RPMI7951 (cell line): ENCODE measurements around the gene IDH3G. TPM values are rescaled to one million over a fixed set of nuclear protein-coding genes. Genes with fewer than 3 reads are reported as not detected.
"Not testable (repeated sequence)": the region's sequence is repeated elsewhere in the genome, so short reads cannot be mapped to it uniquely, and the experiment has no call there.

Source experiments
- DNase-seq: peaks from one replicate; pipeline ENCODE4 v3.0.0-alpha.2; 2012; ENCODE audit warnings: low read depth
- total RNA-seq: library from RNA; depleted of rRNA; stranded (reverse); fragments of >200 nt; shearing (Covaris generic); gene quantifications from 2 replicates; pipeline ENCODE4 v1.2.3, GENCODE V29; 2014

The IDH3G gene
- total RNA-seq, 1 experiment from 2014 or later, result 69.4 TPM

DNA sequence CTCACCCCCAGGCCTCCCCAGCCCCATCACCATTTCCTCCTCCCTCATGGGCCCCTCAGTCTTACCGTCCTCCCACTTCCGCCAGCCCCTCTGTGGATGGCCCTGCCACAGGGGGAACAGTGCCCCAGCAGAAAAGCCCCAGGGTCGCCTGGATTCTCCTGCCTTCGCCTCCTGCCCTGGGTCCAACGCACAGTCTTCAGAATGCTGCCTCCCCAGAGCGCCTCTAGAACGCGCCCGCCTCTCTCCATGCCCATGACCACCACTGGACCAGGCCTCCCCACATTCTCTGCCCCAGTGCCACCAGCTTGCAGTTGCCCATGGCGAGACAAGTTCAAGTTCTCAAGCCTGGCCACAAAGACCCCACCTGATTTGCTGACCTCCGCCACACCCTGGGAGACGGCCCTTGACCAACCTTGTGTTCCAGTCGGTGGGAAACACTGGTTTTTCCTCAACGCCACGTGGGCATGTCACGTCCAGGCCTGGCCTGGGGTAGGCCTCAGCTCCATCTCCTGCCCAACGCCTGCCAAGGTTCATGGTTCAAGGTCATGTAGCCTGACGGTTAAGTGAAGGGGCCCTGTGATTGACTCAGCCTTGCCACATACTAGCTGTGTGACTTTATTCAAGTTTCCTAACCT lies 30.8 kb downstream of the IDH3G start:
- DNase-seq, result no peak

DNA sequence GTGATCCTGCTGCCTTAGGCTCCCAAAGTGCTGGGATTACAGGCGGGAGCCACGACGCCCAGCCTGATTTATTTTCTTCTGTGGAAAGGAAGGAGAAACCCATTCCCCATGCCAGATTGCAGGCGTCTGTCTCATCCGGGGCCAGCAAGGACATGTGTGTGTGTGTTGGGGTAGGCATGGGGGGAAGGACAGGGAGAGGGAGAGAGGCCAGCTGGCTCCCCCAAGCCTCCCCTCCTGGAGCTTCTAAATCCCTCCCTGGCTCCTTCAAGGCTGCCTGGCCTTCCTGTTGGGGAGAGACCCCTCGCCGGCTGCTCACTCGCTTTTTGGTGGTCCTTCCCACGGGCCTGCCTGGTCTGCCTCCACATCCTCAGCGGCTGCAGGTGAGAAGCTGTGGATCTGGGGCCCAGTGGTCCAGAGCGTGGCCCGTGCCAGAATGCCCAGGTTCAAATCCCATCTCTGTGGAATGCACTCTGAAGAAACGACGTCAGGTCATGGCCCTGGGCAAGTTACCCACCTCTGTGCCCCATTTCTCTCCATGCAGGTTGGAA lies 31.5 kb downstream of the IDH3G start:
- no peak for DNase-seq

DNA sequence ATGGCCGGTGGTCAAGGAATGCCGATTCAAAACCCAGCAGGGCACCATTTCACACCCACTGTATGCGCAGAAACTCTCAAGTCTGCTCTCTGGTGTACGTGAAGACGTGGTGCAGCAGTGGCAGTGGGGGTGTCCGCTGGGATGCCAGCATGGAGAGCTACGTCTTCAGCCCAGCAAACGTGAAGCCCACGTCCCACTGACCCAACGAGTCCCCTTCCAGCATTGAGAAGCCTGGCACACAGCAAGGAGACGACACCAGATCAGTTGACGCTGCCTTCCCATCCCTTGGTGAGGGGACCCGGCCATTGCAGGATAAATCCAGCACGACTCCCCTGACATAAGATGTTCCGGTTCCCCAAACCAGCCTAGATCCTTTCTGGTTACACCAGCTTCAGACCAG lies 32.3 kb downstream of the IDH3G start:
- DNase-seq, result no peak

DNA sequence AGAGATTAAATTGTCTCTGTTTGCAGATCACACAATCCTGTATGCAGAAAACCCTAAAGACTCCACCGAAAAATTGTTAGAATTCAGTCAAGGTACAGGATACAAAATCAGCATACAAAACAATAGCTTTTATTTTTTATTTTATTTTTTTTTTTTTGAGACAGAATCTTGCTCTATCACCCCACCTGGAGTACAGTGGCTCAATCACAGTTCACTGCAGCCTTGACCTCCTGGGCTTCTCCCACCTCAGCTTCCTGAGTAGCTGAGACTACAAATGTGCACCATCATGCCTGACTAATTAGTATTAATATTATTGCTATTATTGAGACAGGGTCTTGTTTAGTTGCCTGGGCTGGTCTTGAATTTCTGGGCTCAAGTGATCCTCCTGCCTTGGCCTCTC lies 39.0 kb downstream of the IDH3G start:
- no peak for DNase-seq

DNA sequence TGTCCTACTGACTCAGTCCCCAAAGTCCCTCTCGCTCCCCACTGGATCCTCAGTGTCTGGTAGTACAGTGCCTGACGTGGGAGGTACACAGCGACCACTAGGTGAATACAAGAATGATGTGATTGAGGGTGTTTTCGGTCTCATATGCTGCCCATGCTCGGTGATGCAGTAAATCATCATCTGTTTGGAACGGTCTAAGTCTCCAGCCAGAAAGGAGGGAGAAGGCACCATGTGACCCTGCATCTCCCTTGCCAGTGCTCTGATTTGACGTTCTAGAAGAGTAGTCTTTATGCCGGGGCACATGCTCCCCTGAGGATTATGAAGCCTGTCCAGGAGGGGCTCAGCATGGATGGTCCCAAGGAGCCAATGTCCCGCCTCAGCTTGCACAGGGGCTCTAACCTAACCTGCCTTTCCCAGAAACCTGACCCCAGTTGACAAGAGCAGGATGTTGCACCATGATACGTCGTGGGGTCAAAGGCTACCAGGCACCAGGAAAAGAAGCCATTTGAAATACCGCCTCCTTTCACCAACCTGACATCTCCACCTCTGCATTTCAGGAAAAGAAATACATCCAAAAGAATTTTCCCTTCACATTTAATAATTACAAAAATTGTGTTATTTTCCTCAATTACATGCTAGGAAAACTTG lies 43.9 kb downstream of the IDH3G start:
- no peak for DNase-seq

DNA sequence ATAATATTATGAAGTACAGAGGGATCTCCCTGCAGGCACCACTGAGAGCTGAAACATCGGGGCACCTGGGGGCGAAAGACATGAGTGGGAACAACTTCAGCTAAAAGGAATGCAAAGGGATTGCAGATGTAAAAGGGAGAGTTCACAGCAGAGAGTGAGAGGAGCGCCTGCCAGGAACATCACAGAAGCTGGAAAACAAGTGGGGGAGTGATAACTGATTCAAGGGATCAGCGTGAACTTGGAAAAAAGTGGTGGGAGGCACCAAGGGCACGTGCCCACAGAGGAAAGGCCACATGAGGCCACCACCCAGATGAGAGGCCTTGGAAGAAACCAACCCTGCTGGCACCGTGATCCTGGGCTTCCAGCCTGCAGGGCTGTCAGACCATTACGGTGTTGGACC lies 45.2 kb downstream of the IDH3G start:
- not testable (repeated sequence) for DNase-seq

DNA sequence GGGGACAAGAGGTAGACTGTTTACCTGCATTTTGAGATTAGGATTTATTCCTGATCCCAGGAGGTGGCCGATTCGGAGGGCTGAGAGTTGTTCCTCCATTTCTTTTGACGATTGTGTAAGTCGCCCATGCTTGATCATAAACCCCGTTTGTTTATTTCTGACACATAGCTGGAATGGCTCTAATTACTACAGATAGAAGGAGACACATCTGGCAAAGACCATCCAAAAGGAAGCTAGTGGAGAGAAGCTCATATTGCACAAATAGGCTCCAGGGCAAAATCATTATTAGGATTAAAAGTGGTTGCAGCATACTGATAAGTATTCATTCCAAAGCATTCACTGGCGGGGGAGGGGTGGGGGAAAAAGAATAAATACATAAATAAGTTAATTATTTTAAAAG lies 47.2 kb downstream of the IDH3G start:
- DNase-seq, result not testable (repeated sequence)

DNA sequence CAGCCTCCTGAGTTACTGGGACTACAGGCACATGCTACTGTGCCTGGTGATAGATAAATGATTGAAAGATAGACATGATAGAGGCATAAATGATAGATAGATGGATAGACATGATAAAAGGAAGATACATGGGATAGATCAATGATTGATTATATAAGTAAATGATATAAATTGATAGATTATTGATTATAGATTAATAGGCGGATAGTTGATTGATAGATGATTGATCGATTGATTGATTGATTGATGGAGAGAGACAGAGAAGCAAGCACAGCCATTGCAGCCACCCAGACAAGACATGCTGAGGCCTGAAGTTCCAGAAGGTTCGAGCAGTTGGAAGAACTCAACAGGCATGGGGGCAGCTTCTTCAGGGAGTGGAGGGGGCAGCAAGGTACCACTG lies 47.8 kb downstream of the IDH3G start:
- no peak for DNase-seq

DNA sequence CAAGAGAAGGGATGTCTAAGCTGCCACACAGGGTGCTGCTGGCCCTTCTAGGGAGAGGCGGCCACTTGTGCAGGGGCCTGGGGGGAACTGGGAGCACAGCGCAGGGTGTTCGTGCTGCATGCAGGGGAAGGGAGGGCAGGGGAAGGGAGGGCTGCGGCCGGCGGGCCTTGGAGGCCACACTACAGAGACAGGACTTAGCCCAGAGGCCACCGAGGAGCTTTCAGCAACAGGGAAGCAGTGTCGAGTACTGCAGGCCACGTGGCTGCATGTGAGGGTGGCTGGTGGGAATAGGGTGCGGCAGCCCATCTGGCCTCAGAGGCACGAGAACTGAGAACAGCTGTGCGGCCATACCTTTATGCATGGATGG lies 49.1 kb downstream of the IDH3G start:
- not testable (repeated sequence) for DNase-seq

DNA sequence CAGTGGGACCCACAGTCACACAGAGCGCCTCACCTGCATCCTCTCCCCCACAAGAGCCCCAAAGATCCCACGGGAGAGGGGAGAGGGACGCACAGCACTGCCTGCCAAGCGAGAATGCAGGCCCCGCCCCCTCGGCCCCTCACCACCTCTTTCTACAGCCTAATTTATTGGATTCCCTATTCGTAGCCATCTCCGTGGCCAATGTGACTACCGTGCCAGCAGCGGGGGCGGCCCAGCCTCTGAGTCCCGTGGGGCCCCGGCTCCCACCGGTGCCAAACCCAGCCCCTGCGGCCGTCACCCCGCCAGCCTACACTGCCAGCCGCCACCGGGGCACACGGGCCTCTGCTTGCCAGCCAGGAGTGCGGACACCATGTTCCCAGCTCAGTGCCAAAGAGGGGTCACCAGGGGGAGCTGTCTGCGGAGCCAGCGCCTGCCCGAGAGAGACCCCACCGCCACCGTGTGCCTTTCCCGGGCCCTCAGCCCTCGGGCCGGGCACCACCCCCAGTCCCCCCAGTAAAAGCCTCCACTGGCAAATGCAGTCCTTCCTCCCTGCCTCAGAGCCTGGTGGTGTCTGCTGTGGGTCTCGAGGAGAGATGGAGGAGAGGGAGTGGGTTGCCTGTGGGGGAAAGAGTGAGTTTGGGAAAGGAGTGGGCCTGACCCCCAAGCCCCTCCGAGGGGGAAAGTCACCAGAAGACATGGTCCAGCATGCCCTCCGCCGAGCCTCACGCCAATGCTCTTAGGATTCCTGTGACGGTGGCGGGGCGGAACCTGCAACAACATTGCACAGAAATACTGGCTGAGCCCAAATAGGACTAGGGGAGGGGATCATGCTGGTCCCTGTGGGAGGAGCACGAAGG lies 49.7 kb downstream of the IDH3G start:
- DNase-seq, result no peak

DNA sequence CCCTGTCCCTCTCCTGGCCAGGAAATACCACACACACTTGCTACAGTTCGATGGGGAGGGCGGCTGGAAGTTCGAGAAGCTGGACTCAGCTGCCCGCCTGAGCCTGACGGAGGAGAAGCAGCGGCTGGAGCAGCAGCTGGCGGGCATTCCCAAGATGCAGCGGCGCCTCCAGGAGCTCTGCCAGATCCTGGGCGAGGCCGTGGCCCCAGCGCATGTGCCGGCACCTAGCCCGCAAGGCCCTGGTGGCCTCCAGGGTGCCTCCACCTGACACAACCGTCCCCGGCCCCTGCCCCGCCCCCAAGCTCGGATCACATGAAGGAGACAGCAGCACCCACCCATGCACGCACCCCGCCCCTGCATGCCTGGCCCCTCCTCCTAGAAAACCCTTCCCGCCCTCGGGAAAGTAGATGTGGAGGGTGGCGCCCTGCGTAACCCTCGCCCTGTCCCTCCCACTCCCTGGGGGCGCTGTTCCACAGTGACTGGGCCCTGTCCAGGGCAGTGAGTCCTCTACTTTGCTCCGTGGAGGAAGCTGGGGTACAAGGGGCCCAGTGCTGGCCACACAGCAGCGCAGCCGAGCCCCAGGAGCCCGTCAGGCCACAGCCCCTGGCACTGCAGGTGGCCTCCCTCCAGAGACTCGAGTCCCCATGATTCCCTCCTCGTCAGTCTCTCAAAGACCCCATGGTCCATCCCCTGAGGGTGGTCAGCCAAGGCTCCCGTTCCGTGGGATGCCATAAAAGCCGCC lies 50.5 kb downstream of the IDH3G start:
- DNase-seq, result not testable (repeated sequence)

DNA sequence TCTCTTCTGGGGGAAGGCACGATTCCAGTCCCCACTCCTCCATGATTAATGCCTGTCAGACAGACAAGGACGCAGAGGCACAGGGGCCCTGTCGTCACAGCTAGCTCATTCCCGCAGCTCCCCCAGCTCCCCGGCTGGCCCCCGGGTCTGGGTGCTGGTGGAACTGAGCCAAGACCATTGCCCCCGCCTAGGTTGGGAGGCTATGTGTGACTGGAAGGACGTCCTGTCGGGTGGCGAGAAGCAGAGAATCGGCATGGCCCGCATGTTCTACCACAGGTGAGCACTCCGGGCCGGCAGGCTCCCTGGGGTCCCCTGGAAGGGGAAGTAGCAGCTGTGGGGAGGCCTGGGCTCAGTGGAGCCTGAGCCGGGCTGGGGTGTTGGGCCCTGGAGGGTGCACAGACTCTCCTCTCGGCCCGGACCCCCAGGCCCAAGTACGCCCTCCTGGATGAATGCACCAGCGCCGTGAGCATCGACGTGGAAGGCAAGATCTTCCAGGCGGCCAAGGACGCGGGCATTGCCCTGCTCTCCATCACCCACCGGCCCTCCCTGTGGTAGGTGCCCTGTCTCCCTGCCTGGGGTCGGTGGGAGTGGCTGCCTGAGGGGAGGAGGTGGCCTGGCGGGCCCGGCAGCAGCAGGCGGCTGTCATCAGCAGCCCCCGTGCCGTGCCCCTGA lies 51.2 kb downstream of the IDH3G start:
- not testable (repeated sequence) for DNase-seq

DNA sequence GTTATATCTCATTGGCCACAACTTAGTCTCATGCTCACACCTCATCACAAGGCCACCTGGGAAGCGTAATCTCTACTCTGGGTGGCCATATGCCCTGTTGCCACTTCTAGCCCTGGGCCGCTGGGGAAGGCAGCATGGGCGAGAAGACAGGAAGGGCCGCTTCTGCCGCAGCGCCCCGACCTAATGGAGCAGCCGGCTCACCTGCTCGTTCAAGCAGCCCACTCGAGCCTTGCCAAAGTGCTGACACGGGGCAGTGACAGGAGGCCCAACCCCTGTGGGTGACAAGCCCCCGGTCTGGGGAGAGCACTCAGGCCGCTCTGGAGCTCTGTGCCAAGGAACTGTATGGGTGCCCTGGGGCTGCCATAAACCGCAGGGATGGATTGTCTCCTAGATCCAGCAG lies 52.1 kb downstream of the IDH3G start:
- not testable (repeated sequence) for DNase-seq

DNA sequence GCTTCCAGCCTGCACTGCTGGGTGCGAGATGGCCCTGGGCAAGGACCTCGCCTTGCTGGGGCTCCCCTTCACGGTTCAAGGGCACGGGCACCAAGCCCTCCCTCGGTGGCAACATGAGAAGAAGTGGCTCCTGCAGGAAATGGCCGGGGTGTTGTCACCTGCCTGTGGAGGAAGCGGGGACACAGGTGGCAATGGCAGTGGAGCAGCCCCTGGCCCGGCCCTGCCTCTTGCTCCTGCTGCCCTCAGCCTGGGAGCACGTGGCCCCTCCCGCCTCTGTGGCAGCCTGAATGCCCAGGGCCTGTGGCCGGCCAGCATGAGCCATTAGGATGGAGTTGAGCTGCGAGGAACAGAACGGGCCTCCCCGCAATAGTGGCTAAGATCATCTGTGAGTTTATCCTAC lies 52.7 kb downstream of the IDH3G start:
- DNase-seq, result no peak

DNA sequence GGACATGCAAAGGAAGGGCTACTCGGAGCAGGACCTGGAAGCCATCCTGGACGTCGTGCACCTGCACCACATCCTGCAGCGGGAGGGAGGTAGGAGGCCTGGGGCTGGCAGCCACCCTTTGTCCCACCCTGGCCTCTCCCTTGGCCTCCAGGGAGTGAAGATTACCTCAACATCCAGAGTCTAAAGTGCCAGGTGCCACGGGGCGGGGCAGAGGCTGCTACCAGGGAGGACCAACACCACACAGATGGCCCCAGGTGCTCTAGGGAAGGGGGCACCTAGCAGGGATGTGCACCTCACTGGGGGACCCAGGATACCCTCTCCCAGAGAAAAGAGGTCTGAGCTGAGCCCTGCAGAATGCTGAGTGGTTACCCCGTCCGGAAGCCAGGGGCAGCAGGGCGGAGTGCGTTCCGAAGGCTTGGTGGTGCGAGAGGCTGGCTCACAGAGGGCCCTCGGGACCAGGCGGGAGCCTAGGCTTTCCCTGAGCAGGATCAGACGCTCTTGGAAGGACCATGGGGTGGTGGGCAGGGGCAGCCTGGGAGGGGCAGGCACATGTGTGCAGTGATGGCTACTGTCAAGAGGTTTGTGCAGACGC lies 53.4 kb downstream of the IDH3G start:
- no peak for DNase-seq

DNA sequence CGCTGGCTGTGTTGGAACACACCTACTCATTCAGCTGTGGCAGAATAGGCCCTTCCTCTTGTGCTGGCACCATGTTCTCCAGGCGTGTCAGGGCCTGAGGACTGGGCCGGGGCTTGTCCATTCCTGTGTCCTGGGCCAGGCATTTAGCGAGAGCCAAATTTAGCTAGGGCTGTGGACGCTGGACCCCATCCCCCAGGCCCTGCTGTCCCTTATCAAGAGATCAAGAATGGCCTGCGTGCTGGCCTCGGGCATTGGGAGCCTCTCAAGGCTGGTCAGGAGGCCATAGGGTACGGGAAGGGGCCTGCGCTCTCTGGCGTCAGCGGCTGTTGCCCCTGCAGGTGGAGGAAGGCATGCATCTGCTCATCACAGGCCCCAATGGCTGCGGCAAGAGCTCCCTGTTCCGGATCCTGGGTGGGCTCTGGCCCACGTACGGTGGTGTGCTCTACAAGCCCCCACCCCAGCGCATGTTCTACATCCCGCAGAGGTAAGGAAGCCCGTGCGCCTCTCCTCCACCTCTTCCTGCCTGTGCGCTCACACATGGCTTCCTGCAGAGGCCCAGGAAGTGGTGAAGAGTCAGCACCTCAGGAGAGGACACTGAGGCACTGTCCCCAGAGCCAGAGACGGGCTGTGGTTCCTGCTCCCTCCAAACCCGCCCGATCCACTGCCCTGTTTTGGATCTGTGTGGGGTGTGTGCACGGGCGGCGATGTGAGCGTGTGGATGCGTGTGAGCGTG lies 54.3 kb downstream of the IDH3G start:
- DNase-seq, result no peak

DNA sequence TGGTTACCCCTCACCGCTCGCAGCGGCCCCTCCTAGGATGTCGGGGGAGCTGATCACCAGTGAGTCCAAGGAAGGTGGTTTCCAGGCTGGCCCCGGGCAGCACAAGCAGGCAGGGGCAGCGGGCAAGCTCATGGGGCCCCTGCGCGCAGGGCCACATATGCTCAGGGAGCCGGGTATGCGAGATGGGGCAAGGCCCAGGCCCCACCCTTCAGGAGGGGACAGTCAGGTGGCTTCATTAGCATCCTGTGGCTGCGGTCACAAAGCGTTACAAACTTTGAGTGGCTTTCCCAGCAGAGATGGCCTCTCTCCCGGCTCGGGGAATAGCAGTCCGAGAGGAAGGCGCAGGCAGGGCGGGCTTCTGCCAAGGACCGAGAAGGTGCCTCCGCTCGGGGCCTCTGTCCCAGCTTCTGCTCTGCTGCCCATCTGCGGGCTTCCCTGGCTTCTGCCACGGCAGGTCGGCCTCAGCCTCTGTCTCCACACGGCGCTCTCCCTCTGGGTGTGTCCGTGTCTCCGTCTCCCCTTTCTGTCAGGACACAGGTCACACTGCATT lies 56.0 kb downstream of the IDH3G start:
- no peak for DNase-seq

DNA sequence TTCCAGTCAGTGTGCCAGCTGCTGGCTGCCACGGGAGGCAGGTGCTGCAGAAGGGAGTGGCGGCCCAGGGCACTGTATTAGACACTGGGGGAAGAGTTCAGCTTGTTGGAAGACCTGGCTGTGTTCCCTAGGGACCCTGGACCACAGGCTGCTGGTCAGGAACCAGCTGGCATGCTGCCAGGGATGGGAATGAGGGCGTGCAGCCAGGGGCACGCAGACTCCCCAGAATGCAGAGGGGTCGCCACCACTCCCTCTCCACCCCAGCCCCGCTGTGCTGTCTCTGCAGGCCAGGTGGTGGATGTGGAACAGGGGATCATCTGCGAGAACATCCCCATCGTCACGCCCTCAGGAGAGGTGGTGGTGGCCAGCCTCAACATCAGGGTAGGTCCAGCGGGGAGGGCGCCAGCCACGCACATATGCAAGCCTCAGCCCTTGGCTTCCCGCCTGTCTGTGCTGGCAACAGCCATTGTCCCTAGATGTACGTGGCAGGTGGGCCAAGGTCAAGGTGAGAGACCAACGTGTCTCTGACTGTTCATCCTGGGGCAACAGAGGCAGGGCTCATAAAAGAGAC lies 57.2 kb downstream of the IDH3G start:
- DNase-seq, result no peak

DNA sequence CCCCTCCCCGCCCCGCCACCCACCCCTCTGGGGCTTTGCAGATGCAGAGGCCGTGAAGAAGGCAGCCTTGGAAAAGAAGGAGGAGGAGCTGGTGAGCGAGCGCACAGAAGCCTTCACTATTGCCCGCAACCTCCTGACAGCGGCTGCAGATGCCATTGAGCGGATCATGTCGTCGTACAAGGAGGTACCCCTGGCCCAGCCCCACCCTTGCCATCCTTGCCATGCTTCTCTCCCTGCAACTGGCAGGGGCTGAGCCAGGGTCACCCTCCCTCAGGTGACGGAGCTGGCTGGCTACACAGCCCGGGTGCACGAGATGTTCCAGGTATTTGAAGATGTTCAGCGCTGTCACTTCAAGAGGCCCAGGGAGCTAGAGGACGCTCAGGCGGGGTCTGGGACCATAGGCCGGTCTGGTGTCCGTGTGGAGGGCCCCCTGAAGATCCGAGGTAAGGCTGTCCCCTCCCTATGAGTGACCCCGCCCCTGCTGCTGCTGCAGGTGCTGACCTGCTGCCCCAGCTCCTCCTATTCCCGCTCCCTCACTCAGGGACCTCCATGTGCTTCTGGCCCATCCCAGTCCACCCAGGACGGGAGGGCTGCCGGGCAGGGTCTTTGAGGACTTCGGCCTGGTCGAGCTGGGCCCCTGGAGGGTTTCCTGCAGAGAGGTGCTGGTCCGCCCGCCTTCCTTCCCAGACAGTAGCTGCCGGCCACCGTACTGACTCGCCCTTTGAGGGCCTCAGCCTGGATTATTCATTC lies 57.9 kb downstream of the IDH3G start:
- DNase-seq, result no peak
